ENCODE measurements around the gene C17orf100. TPM values are rescaled to one million over a fixed set of nuclear protein-coding genes. Genes with fewer than 3 reads are reported as not detected.
"Not testable (repeated sequence)": the region's sequence is repeated elsewhere in the genome, so short reads cannot be mapped to it uniquely, and the experiment has no call there.

The C17orf100 gene
- total and polyA plus RNA-seq, 10 of the 15 experiments (the other 5 are each of a cell fraction or from before 2014, with no cell fraction given), result 0.84 to 4.7 (median 1.8) TPM

- no peaks in the 10 kb centered on the region; a peak in 1 of 4 replicates for H3K36me3 ChIP-seq (ENCODE audit: control insufficient read depth in 2 of 2, insufficient read depth in 2 of 2, low read length in 1 of 2)
- no peaks in the 10 kb centered on the region for H3K79me2 ChIP-seq (ENCODE audit: control insufficient read depth, insufficient read depth, low read length)
- H3K9ac ChIP-seq (ENCODE audit: control insufficient read depth, insufficient read depth, low read length), result no peak overlapping the region
- no peak for FAIRE-seq
- BruUV-seq (replicated peaks), result no TSS peak
- POLR2A ChIA-PET, result interaction anchor here (0.5 to 1.1 kb wide), 2 partner anchors 105 to 425 kb away, joined by 3 to 4 read pairs; no protein-coding TSS in a partner anchor
- WGBS (ENCODE audit: insufficient coverage, insufficient replicate concordance, low lambda C conversion rate, missing lambda C conversion rate), result 75% methylated on average over 2 of the region's 2 CpGs
- H3K4me1 ChIP-seq (ENCODE audit: control insufficient read depth, insufficient read depth, low read length), result peaks cover 24% of the 10 kb centered on the region
- in situ Hi-C loops (cut with MboI), result no loop called here
- peak overlapping the region; percentile 72 for H3K4me2 ChIP-seq (ENCODE audit: control insufficient read depth, insufficient read depth)
- H4K20me1 ChIP-seq (ENCODE audit: control insufficient read depth, insufficient read depth), result no peaks in the 10 kb centered on the region
- intact Hi-C loops (cut with micrococcal nuclease; ENCODE audit: unreplicated experiment), result loop anchor here (10.0 kb wide), 1 partner anchor 93 kb away; the partner anchor contains the start of gene XAF1
- H2AFZ ChIP-seq (ENCODE audit: control insufficient read depth, low read depth, low read length), result no peak overlapping the region
- RAD21 ChIA-PET (ENCODE audit: unreplicated experiment), result interaction anchor here (0.7 to 1.1 kb wide), 3 partner anchors 22 to 182 kb away, joined by 3 read pairs; a partner anchor contains a TSS
- H3K27me3 ChIP-seq (replicated peaks in 1 of 2; ENCODE audit: control insufficient read depth in 2 of 2, insufficient read depth in 2 of 2, low read length in 1 of 2), result no peaks in the 10 kb centered on the region
- H3K4me3 ChIP-seq, result 0 out of 2 replicates have a peak overlapping the region, but pooled peaks have one; percentile 9
- SMC1A ChIA-PET (ENCODE audit: uncharacterized antibody, unreplicated experiment), result interaction anchor here (1.0 to 2.0 kb wide), 5 partner anchors 10 to 341 kb away, joined by 3 to 6 read pairs (median 4); partner anchors contain the start of genes C17orf100 and MED31
- ATAC-seq, result no peak
- CTCF ChIA-PET, result interaction anchor here (0.5 to 1.9 kb wide), 5 partner anchors 182 to 1071 kb away, joined by 3 to 7 read pairs (median 4); no protein-coding TSS in a partner anchor
- H3K9me3 ChIP-seq (replicated peaks; ENCODE audit: control insufficient read depth, insufficient read depth, low read length), result no peaks in the 10 kb centered on the region
- no peak for DNase-seq (ENCODE audit: low read depth, low spot score)
- TF ChIP-seq PML (IDR thresholded peaks at IDR 0.05; ENCODE audit: low read length) (no peak), FOXM1 (IDR thresholded peaks at IDR 0.05; ENCODE audit: low read depth, low read length) (no peak), IKZF1 (conservative IDR thresholded peaks at IDR 0.05) (no peak), JUND (IDR thresholded peaks at IDR 0.05; ENCODE audit: low read depth, low read length) (no peak)
- H3K27ac ChIP-seq (ENCODE audit: control insufficient read depth, insufficient read depth), result no peak overlapping the region
Observed at GRCh38 chr17:6661464-6661848, 9.9 kb downstream of the C17orf100 start.

DNA sequence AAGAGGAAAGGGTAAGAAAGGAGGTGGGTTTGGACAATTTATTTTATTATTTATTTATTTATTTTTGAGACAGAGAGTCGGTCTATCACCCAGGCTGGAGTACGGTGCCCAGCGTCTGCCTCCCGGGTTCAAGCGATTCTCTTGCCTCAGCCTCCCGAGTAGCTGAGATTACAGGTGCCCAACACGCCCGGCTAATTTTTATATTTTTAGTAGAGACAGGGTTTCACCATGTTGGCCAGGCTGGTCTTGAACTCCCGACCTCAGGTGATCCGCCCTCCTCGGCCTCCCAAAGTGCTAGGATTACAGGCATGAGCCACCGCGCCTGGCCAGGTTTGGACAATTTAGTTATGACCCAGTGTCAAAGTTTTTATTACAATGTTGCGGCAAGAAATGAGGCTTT, 11.6 kb downstream of the C17orf100 start:
- FAIRE-seq; H2AFZ ChIP-seq (ENCODE audit: control insufficient read depth, low read depth, low read length); POLR2A ChIA-PET; SMC1A ChIA-PET (ENCODE audit: uncharacterized antibody, unreplicated experiment); RAD21 ChIA-PET (ENCODE audit: unreplicated experiment); in situ Hi-C loops (cut with MboI); H3K9me3 ChIP-seq (replicated peaks; ENCODE audit: control insufficient read depth, insufficient read depth, low read length); H4K20me1 ChIP-seq (ENCODE audit: control insufficient read depth, insufficient read depth); DNase-seq (ENCODE audit: low read depth, low spot score); H3K36me3 ChIP-seq (ENCODE audit: control insufficient read depth in 2 of 2, insufficient read depth in 2 of 2, low read length in 1 of 2); H3K79me2 ChIP-seq (ENCODE audit: control insufficient read depth, insufficient read depth, low read length); H3K4me3 ChIP-seq; H3K9ac ChIP-seq (ENCODE audit: control insufficient read depth, insufficient read depth, low read length); H3K27ac ChIP-seq (ENCODE audit: control insufficient read depth, insufficient read depth); BruUV-seq (replicated peaks); H3K4me2 ChIP-seq (ENCODE audit: control insufficient read depth, insufficient read depth); ATAC-seq; H3K27me3 ChIP-seq (replicated peaks in 1 of 2; ENCODE audit: control insufficient read depth in 2 of 2, insufficient read depth in 2 of 2, low read length in 1 of 2): not testable (repeated sequence)
- intact Hi-C loops (cut with micrococcal nuclease; ENCODE audit: unreplicated experiment), result loop anchor here (10.0 kb wide), 1 partner anchor 92 kb away; the partner anchor contains the start of gene XAF1
- CTCF ChIA-PET, result interaction anchor here (0.7 to 2.0 kb wide), 6 partner anchors 64 to 386 kb away, joined by 3 to 7 read pairs (median 3); partner anchors contain the start of gene XAF1
- H3K4me1 ChIP-seq (ENCODE audit: control insufficient read depth, insufficient read depth, low read length), result peaks cover 18% of the 10 kb centered on the region
- 99% methylated on average over 14 of the region's 14 CpGs for WGBS (ENCODE audit: insufficient coverage, insufficient replicate concordance, low lambda C conversion rate, missing lambda C conversion rate)
